Central memory CD8-positive, alpha-beta T cell (primary cell): ENCODE data around the gene XPO6.

Experiments used
- ATAC-seq: fragments of 150-1000 bp; cut with Tn5 transposase; replicated peaks from 2 replicates; pipeline ENCODE4 v1.10.0; 2022; ENCODE audit warnings: mild to moderate bottlenecking, moderate FRiP score, moderate number of reproducible peaks; ENCODE audit not compliant: poor library complexity, severe bottlenecking; ENCODE audit errors: extremely low read depth
- DNase-seq, 2 donors: peaks; one replicate each; pipeline ENCODE4 v3.0.0; 2021; ENCODE audit warnings: low spot score in 2 of 2
- H3K27ac Mint-ChIP-seq: one replicate; pipeline ENCODE4 v1.8.0; 2022; ENCODE audit warnings: low read depth, mild to moderate bottlenecking, moderate library complexity, mixed read lengths
- H3K27me3 Mint-ChIP-seq: one replicate; pipeline ENCODE4 v1.8.0; 2022; ENCODE audit warnings: mixed read lengths
- H3K36me3 Mint-ChIP-seq: one replicate; pipeline ENCODE4 v1.8.0; 2022; ENCODE audit warnings: mild to moderate bottlenecking, moderate library complexity, mixed read lengths; ENCODE audit not compliant: insufficient read depth
- H3K4me1 Mint-ChIP-seq: one replicate; pipeline ENCODE4 v1.8.0; 2022; ENCODE audit warnings: mixed read lengths
- H3K4me3 Mint-ChIP-seq: one replicate; pipeline ENCODE4 v1.8.0; 2022; ENCODE audit warnings: mild to moderate bottlenecking, moderate library complexity, mixed read lengths
- H3K9me3 Mint-ChIP-seq: one replicate; pipeline ENCODE4 v1.8.0; 2022; ENCODE audit warnings: mixed read lengths

The XPO6 gene

DNA sequence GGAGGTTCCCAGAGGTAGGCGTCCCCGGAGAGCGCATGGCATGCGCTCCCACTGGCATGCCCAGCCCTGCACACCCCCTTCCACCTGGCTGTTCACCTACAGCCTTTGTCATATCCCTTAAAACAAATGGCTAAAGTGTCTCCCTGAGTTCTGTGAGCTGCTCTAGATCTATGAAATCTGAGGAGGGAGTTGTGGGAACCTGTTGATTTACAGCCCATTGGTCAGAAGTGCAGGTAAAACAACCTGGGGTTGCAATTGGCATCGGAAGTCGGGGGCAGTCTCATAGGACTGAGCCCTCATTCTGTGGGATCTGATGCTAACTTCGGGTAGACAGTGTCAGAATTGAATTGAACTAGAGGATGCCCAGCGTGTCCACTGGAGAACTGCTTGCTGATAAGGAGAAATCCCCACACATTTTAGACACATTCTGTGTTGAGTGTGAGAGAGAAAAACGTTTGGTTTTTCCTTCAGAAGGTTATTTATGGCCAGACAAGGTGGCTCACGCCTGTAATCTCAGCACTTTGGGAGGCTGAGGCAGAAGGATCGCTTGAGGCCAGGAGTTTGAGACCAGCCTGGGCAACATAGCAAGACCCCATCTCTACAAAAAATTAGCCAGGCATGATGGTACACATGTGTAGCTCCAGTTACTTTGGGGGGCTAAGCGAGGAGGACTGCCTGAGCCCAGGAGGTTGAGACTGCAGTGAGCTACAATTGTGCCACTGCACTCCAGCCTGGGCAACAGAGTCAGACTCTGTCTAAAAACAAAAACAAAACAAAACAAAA is 126.2 kb downstream of the XPO6 start:
- DNase-seq (no peak), ATAC-seq (no peak)
- Mint-ChIP-seq H3K27me3 (no peaks in the 10 kb centered on the region), H3K9me3 (no peaks in the 10 kb centered on the region), H3K27ac (no peak overlapping the region), H3K36me3 (peaks cover 10% of the 10 kb centered on the region), H3K4me1 (peaks cover 6% of the 10 kb centered on the region), H3K4me3 (no peak overlapping the region)

DNA sequence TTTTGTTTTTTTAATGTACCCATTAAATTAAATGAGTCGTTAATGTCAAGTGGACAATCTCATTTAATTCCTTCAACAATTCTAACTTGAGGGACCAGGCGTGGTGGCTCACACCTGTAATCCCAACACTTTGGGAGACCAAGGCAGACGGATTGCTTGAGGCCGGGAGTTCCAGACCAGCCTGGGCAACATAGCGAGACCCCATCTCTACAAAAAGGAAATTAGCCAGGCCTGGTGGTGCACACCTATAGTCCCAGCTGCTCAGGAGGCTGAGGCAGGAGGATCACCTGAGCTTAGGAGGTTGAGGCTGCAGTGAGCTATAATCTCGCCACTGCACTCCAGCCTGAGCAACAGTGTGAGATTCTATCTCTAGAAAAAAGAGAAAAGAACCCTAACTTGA is 127.6 kb downstream of the XPO6 start:
- DNase-seq (no peak), ATAC-seq (no peak)
- Mint-ChIP-seq H3K4me1 (peaks cover 2% of the 10 kb centered on the region), H3K36me3 (peaks cover 10% of the 10 kb centered on the region), H3K27me3 (no peaks in the 10 kb centered on the region), H3K27ac (no peak overlapping the region), H3K9me3 (no peaks in the 10 kb centered on the region), H3K4me3 (no peak overlapping the region)

DNA sequence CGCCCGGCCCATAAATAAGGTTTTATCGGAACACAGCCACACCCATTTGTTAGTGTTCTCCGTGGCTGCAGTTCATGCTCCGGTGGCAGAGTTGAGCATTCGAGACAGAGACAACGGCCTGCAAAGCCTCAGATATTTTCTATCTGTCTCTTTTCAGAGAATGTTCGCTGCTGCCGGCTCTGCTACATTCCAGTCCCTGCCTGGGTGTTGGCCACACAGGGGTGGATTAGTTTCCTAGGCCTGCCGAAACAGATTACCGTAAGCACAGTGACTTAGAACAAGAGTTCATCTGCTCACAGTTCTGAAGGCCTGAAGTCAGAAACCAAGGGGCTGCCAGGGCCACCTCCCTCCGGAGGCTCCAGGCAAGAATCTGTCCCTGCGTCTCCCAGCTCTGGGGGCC is 129.1 kb downstream of the XPO6 start:
- Mint-ChIP-seq H3K27ac (no peak overlapping the region), H3K27me3 (no peaks in the 10 kb centered on the region), H3K36me3 (peaks cover 9% of the 10 kb centered on the region), H3K4me1 (no peaks in the 10 kb centered on the region), H3K4me3 (no peak overlapping the region), H3K9me3 (no peaks in the 10 kb centered on the region)
- DNase-seq: no peak
- ATAC-seq: no peak

DNA sequence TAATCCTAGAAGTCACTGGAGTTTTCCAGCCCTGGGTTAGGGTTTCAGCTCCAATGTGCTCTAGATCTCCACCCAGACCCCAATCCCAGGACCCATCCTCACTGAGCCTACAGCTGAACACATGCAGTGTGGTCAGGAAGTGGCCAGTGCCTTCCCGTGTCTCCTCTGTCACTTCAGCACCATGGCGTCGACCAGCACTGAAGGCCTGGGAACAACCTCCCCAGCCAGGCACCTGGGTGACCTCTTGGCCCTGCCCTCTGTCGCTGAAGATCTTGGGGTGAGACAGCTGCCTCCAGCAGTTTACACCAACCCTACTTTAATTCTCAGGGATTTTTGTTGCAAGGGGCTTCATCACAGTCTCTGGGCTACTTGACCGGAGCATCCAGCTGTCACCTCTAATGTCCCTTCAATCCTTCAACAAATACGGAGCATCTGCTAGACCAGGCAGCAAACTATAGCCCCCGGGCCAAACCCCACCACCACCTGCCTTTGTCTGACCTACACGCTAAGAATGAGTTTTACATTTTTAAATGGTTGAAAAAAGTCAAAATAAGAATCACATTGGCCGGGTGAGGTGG is 130.3 kb downstream of the XPO6 start:
- Mint-ChIP-seq H3K4me3 (no peak overlapping the region), H3K4me1 (no peaks in the 10 kb centered on the region), H3K36me3 (peaks cover 9% of the 10 kb centered on the region), H3K9me3 (no peaks in the 10 kb centered on the region), H3K27me3 (no peaks in the 10 kb centered on the region), H3K27ac (peak overlapping the region; percentile 48)
- DNase-seq (no peak), ATAC-seq (no peak)

DNA sequence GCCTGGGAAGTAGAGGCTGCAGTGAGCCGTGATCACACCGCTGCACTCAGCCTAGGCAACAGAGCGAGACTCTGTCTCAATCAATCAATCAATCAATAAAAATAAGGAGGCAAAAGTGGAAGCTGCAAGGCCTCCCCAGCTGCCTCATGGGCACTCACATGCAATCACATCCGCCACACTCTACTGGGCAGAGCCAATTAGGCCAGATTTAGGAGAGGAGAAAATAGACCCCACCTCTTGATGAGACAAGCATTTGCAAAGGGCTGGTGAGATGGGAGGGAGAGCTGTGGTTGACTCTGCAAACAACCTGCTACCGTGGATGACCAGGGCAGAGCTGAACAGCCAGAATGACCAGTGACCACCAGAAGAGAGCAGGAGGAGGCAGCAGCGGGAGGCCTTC is 133.5 kb downstream of the XPO6 start:
- H3K27ac Mint-ChIP-seq: no peak overlapping the region
- H3K27me3 Mint-ChIP-seq: peaks cover 14% of the 10 kb centered on the region
- ATAC-seq: no peak
- DNase-seq: no peak
- no peak overlapping the region for H3K4me3 Mint-ChIP-seq
- no peaks in the 10 kb centered on the region for H3K9me3 Mint-ChIP-seq
- peaks cover 4% of the 10 kb centered on the region for H3K36me3 Mint-ChIP-seq
- H3K4me1 Mint-ChIP-seq: no peaks in the 10 kb centered on the region

DNA sequence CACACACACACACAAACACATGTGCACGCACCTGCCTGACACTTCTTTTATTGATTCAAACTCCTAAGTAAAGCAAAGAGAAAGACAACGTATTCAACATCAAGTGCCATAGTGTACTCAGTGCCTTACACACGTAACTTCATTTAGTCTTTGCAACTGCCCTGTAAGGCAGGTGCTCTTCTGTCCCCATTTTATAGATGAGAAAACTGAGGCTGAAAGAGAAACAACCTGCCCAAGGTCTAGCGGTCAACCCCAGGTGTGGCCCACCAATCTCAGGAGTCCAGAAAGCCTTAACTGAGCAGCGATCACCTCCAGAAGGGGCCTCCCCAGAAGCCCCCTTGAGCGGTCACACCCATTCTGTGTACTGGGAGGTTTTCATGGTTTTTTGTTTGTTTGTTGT is 137.9 kb downstream of the XPO6 start:
- Mint-ChIP-seq H3K4me3 (no peak overlapping the region), H3K9me3 (no peaks in the 10 kb centered on the region), H3K27me3 (peaks cover 32% of the 10 kb centered on the region), H3K36me3 (peaks cover 7% of the 10 kb centered on the region), H3K27ac (no peak overlapping the region), H3K4me1 (no peaks in the 10 kb centered on the region)
- DNase-seq: no peak
- no peak for ATAC-seq

DNA sequence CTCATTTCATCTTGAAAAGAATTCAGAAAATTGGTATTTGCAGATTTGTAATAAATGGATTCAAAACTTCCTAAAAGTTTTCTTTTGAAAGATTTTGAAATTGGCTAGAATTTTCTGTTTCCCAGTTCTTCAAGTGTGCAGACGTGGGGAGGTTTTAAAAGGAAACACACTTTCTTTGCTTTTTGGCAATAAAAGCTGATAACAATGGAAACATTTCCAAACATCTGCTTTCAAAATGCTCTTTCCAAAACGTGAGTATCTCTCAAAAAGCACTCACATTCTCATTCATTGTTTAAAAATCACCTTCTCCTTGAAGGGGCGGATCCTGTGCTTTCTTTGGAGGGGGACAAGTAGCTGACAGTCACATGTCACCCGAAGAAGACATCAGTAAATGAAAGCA is 139.7 kb downstream of the XPO6 start:
- H3K27me3 Mint-ChIP-seq: peaks cover 32% of the 10 kb centered on the region
- H3K36me3 Mint-ChIP-seq: peaks cover 6% of the 10 kb centered on the region
- ATAC-seq (no peak), DNase-seq (no peak)
- no peaks in the 10 kb centered on the region for H3K4me1 Mint-ChIP-seq
- H3K4me3 Mint-ChIP-seq: no peak overlapping the region
- H3K27ac Mint-ChIP-seq: no peak overlapping the region
- no peaks in the 10 kb centered on the region for H3K9me3 Mint-ChIP-seq

DNA sequence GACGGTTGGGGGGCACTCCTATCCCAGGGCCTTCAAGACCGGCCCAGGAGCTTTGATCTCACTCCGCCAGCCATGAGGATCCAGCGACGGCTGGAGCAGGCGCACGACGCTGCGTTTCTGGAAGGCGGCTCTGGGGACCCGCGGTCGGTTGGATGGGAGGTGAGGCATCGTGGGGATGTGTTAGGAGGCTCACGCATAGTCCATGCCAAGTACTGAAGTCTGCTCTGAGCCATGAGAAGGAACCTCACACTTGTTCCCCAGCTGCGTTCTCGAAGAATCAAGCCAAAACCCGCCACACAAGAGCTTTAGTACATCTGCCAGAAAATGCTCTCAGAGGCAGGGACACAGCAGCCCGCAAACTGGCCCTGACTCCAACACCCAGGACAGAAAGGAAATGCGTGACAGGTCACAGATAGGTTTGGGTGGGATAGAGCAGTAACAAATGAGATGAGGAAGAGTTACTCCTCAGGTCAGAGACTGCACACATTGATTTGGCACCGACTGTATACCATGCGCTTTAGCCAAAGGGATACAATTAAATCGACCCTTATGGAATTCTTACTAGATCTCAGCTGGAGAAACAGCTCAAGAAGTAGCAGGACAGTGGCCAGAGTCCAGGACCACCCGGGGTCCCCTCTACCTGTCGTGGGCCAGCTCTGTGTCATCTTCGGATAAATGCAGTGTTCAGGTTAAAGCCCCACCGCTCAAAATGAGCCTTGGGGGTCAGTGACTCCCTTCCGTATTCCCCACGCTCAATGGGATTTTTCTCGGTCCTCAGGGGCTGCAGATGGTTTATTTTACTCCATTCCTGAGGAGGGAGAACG is 141.6 kb downstream of the XPO6 start:
- Mint-ChIP-seq H3K27me3 (peaks cover 40% of the 10 kb centered on the region), H3K4me1 (no peaks in the 10 kb centered on the region), H3K36me3 (peaks cover 6% of the 10 kb centered on the region), H3K27ac (no peak overlapping the region), H3K4me3 (no peak overlapping the region), H3K9me3 (no peaks in the 10 kb centered on the region)
- no peak for ATAC-seq
- DNase-seq: no peak

DNA sequence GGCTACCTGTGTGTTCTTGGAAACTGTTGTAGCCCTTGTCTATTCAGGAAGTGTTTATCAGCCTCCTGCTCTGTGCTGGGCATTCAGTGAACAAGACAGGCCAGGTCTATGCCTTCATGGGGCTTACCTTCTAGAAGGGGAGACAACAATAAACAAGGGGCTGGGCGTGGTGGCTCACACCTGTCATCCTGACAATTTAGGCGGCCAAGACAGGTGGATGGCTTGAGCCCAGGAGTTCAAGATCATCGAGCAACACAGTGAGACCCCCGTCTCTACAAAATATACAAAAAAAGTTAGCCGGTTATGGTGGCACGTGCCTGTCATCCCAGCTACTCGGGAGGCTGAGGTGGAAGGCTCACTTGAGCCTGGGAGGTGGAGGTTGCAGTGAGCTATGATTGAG is 142.8 kb downstream of the XPO6 start:
- no peaks in the 10 kb centered on the region for H3K9me3 Mint-ChIP-seq

DNA sequence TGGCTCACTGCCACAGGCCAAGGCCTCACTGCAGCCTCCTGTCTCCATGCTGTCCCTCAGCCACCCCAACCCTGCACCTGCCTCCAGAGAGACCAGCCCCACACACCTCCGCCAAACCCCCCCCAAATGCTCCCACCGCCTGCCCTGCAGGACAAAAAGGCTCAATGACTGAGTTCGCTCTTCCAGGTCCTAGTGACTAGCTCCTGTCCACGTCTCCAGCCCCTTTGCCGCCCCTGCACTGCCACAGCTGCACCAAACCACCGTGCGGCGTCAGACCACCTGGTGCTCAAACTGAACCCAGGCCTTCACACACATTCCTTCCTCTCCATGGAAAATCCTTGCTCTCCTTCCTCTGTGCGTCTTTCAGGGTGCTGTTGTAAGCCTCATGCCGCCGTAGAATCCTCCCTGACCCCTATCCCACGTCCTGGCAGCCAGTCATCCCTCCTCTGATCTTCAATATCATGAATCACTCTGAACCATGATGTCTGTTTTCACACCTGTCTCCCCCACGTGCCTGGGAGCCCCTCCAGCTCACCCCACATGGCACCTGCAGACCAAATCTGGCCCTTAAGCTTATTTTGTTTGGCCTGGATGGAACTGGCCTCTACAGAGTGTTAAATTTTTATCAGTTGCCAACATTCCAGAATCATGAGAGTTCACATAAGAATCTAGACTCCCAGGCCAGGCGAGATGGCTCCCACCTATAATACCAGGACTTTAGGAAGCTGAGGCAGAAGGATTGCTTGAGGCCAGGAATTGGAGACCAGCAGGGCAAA is 144.0 kb downstream of the XPO6 start:
- Mint-ChIP-seq H3K4me3 (no peak overlapping the region), H3K4me1 (no peaks in the 10 kb centered on the region), H3K27ac (no peak overlapping the region), H3K27me3 (peaks cover 41% of the 10 kb centered on the region), H3K36me3 (peaks cover 5% of the 10 kb centered on the region), H3K9me3 (no peaks in the 10 kb centered on the region)
- ATAC-seq (no peak), DNase-seq (no peak)

More for the DNA sequence above, 142.8 kb downstream of the XPO6 start:
- Mint-ChIP-seq H3K36me3 (peaks cover 5% of the 10 kb centered on the region), H3K27me3 (peaks cover 48% of the 10 kb centered on the region), H3K4me1 (no peaks in the 10 kb centered on the region), H3K27ac (no peak overlapping the region), H3K4me3 (no peak overlapping the region)
- no peak for ATAC-seq
- no peak for DNase-seq

DNA sequence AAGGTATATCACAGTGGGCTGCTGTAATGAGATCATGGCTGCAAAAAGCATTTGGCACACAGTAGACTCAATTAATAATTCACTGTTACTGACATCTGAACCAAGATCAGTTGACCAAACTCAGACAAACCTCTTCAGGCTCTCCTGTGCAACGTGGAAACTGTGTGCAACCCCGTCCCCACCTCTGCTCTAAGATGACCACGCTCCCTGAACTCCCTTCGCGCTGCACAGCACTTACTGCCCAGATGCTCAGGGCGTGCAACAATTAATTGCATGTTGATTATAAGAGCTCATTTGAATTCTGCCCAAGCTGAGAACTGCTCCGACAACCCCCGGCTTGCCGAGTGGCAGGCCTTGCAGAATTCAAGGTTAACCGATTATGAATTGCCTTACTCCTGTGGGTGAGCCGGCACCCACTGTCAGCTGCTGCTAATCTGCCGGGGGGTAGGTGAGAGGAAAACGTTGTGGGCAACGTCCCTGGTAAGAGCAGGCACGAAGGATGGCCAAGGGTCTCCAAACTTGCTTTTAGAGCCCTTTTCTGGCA is 147.0 kb downstream of the XPO6 start:
- no peak for ATAC-seq
- H3K27me3 Mint-ChIP-seq: peaks cover 53% of the 10 kb centered on the region
- no peak for DNase-seq
- H3K27ac Mint-ChIP-seq: no peak overlapping the region
- no peaks in the 10 kb centered on the region for H3K4me1 Mint-ChIP-seq
- H3K4me3 Mint-ChIP-seq: no peak overlapping the region
- no peaks in the 10 kb centered on the region for H3K36me3 Mint-ChIP-seq
- no peaks in the 10 kb centered on the region for H3K9me3 Mint-ChIP-seq

DNA sequence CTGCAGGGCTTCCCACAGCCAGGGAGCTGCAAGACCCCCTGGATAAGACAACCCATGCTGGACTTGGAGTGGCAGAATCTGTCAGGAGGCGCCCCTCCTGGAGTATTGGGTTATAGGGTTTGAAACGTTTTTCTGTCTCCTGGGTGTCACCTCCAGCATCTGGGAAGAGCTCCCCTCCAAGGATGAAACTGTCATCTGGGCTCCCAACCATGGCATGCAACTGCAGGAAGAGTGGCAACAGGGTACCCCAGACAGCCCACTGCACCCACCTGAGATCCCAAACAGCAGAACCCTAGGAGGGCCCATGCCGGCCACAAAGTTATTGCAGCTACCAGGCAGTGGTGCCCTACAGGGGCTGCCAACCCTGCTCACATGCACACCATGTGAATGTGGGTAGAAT is 147.6 kb downstream of the XPO6 start:
- no peaks in the 10 kb centered on the region for H3K4me1 Mint-ChIP-seq
- H3K4me3 Mint-ChIP-seq: no peak overlapping the region
- peaks cover 59% of the 10 kb centered on the region for H3K27me3 Mint-ChIP-seq
- no peak overlapping the region for H3K27ac Mint-ChIP-seq
- H3K36me3 Mint-ChIP-seq: peaks cover 2% of the 10 kb centered on the region
- no peak for DNase-seq
- no peaks in the 10 kb centered on the region for H3K9me3 Mint-ChIP-seq
- no peak for ATAC-seq
